ACC112 (cell line): ENCODE results near the gene TUT1.
A peak's percentile ranks its signal among the peaks of the same experiment; 100 is the strongest.

Experiments used
- H2AFZ ChIP-seq: fragments of 200-600 bp; sonication (generic); one replicate; pipeline ENCODE4 v1.6.0; 2017; ENCODE audit warnings: antibody characterized with exemption, low read length; ENCODE audit not compliant: unreplicated experiment
- H3K27ac ChIP-seq: fragments of 200-600 bp; sonication (generic); 2 replicates; pipeline ENCODE4 v1.5.1; 2014; ENCODE audit warnings: low read depth, mild to moderate bottlenecking, antibody characterized with exemption, low read length, moderate library complexity
- H3K27me3 ChIP-seq: fragments of 200-600 bp; sonication (generic); 2 replicates; pipeline ENCODE4 v1.6.1; 2014; ENCODE audit warnings: mild to moderate bottlenecking, antibody characterized with exemption, low read length, moderate library complexity, mixed read lengths; ENCODE audit not compliant: insufficient read depth
- H3K36me3 ChIP-seq: fragments of 200-600 bp; sonication (generic); 2 replicates; pipeline ENCODE4 v1.6.1; 2016; ENCODE audit warnings: mild to moderate bottlenecking, antibody characterized with exemption, low read length, moderate library complexity, mixed read lengths; ENCODE audit not compliant: insufficient read depth
- H3K4me1 ChIP-seq: fragments of 200-600 bp; sonication (generic); one replicate; pipeline ENCODE4 v1.6.1; 2016; ENCODE audit warnings: low read length, mixed read lengths; ENCODE audit not compliant: insufficient read depth, unreplicated experiment, control insufficient read depth
- H3K4me3 ChIP-seq: fragments of 200-600 bp; sonication (generic); 2 replicates; pipeline ENCODE4 v1.5.1; 2014; ENCODE audit warnings: mild to moderate bottlenecking, low read depth, low read length
- H3K79me2 ChIP-seq: fragments of 200-600 bp; sonication (generic); one replicate; pipeline ENCODE4 v1.6.0; 2016; ENCODE audit warnings: low read length; ENCODE audit not compliant: control insufficient read depth, unreplicated experiment, insufficient read depth

Gene TUT1

DNA sequence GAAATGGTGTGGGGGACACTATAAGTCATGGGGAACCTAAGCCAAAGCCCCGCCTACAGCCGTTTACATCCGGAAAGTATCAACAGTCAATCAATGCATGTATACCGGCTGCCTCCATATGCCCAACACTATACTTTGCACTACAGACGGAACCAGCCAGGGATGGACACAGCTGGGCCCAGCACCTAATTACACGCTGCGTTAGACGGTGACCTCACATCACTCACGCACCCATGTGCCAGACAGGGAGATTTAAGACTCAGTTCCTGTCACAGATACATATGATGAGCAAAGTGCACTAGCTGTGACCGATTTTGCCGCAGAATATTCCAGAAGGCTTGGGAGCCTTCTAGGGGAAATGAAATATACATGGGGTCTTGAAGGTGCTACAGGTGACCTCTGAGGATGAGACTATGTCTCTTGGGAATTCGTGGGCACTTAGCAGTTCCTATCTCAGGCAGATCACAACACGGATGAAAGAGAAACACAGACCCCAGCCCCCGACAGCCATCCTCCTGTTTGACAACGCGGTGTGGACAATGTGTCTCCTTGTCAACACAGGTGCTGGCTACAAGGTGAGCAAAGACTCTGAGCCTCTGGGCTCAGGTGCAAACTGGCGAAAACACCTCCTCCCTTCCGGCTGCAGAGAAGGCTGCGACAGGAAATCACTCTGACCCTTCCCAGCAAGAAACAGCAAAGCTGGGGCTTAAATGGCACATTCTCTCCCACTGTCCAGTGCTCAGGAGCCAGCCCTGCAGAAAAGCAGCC, 52.7 kb downstream of the TUT1 start:
- Histone ChIP-seq H3K27ac (peak overlapping the region; percentile 4; the same call in 1 of the 2 replicates), H3K27me3 (no peaks in the 10 kb centered on the region), H3K4me3 (peak overlapping the region; percentile 45), H3K36me3 (peaks cover 19% of the 10 kb centered on the region), H3K4me1 (peaks cover 55% of the 10 kb centered on the region), H3K79me2 (peaks cover 99% of the 10 kb centered on the region), H2AFZ (no peak overlapping the region)

DNA sequence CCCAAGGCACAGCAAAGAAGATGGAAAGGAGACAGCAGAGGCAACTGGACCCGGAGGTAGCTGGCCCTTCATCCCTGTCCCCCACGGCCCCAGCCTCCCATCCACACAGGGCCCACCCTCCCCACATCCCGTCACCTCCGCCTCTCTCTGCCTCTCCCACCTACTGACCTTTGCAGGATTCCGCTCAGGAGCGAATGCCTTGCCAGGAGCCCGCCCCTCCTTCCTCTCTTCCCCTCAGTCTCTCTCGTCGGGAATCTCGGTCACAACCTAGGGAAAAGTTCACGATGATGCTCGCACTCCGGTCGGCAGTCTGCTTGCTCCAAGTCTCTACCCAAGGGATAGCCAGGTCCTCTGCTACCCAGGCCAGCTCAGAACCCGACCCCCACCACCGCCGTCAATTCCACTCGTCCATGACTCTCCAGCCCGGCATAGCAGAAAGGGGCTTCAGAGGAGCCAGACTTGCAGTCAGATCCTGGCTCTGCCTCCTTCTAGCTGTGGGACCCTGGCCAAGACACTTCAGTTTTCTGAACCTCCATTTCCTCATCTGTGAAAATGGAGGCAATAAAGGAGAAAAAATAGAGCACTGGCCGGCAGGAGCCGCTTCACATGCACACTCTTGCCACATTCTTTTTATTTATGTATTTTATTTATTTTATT, 54.9 kb downstream of the TUT1 start:
- Histone ChIP-seq H3K27ac (no peak overlapping the region), H3K36me3 (peaks cover 41% of the 10 kb centered on the region), H2AFZ (no peak overlapping the region), H3K27me3 (no peaks in the 10 kb centered on the region), H3K4me1 (peaks cover 42% of the 10 kb centered on the region), H3K79me2 (peaks cover 99% of the 10 kb centered on the region), H3K4me3 (no peak overlapping the region)

DNA sequence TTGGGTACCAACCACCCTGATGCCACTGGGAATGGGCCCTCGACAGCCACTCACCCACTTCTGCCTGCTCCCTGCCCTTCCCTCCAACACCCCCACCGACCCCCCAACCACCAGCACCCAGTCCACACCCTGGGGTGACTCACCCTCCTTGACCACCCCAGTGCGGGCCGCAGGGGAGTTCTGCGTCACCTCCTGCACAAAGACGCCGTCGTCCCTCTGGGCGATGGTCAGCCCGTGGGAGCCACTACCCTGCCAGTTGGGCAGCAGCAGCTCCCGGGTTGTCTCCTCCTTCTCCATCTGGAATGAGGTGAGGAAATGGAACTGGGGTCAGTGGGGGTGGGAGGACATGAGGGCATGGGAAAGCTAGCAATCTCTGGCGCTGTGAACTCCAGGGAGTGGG, 55.5 kb downstream of the TUT1 start:
- Histone ChIP-seq H3K4me1 (peaks cover 36% of the 10 kb centered on the region), H3K27me3 (no peaks in the 10 kb centered on the region), H3K79me2 (peaks cover 99% of the 10 kb centered on the region), H2AFZ (no peak overlapping the region), H3K36me3 (peaks cover 47% of the 10 kb centered on the region), H3K4me3 (no peak overlapping the region), H3K27ac (no peak overlapping the region)

DNA sequence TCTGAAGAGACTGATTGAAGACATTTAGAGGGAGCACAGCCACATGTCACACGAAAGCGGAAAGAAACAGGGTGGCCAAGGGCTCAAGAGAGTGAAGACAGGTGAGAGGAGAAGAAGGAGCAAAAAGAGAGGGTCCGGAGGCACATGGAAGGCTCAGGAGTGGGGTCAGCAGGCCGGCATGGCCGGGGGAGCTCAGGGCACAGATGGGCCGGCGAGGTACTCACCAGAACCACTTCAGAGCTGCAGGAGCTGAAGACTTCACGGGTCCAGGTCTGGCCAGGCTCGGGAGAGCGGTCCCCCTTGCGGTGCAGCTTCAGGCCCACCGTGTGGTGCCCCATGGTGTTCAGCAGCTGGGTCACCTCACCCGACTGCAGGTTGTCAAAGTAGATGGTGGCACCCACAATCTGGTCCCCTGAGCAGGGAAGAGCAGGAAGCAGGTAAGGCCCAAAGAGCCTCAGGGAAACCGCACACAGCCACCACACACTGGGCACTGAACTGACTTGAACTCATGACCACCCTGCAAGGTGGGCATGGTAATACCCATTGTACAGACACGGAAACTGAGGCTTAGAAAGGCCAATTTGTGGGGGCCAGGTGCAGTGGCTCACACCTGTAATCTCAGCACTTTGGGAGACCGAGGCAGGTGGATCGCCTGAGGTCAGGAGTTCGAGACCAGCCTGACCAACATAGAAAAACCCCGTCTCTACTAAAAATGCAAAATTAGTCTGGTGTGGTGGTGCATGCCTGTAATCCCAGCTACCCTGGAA, 56.4 kb downstream of the TUT1 start:
- no peaks in the 10 kb centered on the region for H3K27me3 ChIP-seq
- peaks cover 29% of the 10 kb centered on the region for H3K4me1 ChIP-seq
- peaks cover 98% of the 10 kb centered on the region for H3K79me2 ChIP-seq
- no peak overlapping the region for H2AFZ ChIP-seq
- peaks cover 56% of the 10 kb centered on the region for H3K36me3 ChIP-seq
- no peak overlapping the region for H3K27ac ChIP-seq
- no peak overlapping the region for H3K4me3 ChIP-seq

DNA sequence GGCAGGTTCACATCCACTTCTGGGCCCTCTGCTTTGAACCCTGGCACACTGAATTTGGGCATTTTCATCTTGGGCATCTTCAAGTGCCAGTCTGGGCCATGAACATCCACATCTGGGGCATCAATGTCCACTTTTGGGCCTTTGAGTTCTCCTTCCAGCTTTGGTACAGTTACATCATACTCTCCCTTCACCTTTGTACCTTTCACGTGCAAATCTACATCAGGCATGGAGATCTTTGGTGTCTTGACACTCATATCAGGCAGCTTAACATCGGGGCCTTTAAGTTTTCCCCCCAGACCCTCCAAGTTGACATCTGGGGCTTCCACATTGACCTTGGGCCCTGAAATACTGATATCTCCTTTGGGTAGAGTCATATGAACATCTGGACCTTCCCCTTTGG, 59.2 kb downstream of the TUT1 start:
- no peaks in the 10 kb centered on the region for H3K27me3 ChIP-seq
- no peak overlapping the region for H2AFZ ChIP-seq
- H3K27ac ChIP-seq = no peak overlapping the region
- no peak overlapping the region for H3K4me3 ChIP-seq
- H3K4me1 ChIP-seq = peaks cover 7% of the 10 kb centered on the region
- peaks cover 89% of the 10 kb centered on the region for H3K79me2 ChIP-seq
- H3K36me3 ChIP-seq = peaks cover 69% of the 10 kb centered on the region
